GM19240 (cell line): ENCODE data around the gene CD177.
"Not testable (repeated sequence)": the region's sequence is repeated elsewhere in the genome, so short reads cannot be mapped to it uniquely, and the experiment has no call there.

Experiments used
- DNase-seq: peaks from one replicate; pipeline ENCODE4 v3.0.0; 2011; ENCODE audit warnings: low spot score; ENCODE audit not compliant: insufficient read length

The CD177 gene

DNA sequence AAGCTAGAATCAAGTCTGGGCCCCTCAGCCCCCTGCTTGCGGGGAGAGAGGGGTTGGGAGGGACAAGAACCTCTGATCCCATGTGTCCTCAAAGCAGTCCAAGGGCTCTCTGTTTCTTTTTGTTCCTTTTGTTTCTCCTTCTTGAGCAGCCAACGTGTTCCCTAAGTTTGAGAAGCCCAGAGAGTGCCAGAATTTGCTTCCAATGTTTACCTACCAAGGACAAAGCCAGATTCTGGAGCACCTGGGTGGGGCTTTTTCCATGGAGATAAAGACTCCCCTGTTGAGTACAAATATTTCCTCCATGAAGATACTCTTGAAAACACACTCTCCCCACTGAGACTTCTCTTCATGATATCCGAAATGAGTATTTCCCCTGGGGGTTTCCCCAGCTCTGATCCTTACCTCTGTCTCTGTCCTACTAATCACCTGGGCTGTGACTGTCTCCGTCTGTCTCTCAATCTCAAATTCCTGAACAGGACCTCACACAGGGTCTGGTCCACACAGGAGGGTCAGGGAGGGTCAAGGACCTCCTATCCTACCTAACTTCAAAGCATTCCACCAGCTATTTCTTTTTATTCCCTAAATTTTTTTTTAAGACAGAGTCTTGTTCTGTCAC lies 27.4 kb downstream of the CD177 start:
- DNase-seq = no peak

- DNase-seq = not testable (repeated sequence)
Observed at GRCh38 chr19:43382586-43383216, 29.2 kb downstream of the CD177 start.

GRCh38 chr19:43383254-43383653 lies 29.8 kb downstream of the CD177 start:
- not testable (repeated sequence) for DNase-seq

DNA sequence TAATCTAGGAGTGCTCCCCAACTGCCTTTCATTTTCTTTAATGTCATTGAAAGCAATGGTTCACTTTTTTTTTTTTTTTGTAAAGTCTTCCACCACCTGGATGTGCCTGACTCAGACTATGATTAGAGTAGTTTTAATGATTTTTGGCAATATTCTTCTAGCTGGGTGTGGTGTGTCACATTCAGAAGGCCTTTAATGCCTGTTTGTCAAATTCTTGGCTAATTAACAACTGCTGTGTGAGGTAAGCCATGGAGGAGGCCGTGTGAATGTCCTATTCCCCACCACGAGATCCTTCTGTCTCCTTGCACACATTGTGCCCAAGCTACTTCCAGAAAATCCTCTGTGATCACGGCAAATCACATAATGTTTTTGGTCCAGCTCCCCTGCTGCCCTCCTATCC lies 30.3 kb downstream of the CD177 start:
- not testable (repeated sequence) for DNase-seq

- not testable (repeated sequence) for DNase-seq
Observed at GRCh38 chr19:43390903-43391551, 37.5 kb downstream of the CD177 start.

- not testable (repeated sequence) for DNase-seq
Observed at GRCh38 chr19:43391552-43391935, 38.1 kb downstream of the CD177 start.

GRCh38 chr19:43393501-43393900 lies 40.0 kb downstream of the CD177 start:
- DNase-seq = not testable (repeated sequence)

DNA sequence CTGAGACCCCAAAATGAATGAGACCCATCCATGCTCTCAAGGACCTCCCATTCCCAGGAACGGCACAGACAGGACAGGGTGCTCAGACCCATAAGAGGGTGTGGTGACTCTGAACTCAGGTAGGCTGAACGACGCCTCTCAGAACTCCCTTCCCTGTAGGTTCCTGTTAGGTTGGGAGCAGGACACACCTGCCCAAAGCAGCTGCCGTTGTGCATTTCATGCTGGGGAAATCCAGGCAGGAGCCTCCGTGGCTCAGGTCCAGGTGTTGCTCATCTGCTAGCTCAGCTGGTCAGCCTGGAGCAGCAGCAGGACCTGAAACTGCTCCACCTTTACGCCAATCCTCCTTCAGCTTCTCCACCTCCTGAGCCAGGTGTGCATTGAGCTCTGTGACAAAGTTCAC lies 42.1 kb downstream of the CD177 start:
- no peak for DNase-seq

GRCh38 chr19:43406297-43406696 lies 52.8 kb downstream of the CD177 start:
- no peak for DNase-seq

DNA sequence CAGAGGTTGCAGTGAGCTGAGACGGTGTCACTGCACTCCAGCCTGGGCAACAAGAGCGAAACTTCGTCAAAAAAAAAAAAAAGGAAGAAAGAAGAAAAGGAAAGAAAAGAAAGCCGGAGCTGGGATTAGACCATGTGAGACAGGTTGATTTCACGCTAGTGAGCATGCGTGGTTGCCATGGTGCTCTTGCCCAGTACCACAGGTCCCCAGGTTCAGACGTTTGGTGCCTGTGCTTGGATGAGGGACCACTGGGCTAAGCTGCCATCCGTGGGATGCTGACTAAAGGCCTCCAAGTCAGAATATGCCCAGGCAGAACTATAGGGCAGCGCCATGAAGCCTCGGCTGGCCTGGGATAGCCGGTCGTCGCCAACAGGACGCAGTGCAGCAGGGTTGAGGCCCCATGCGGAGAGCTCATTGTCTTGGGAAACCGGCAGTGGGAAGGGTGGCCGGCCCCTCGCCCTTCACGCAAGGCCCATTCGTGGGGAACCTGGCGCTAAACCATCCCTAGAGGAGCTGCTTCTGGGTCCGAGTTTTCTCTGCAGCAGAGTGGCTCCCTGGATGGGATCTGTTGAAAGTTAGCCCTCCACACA lies 54.0 kb downstream of the CD177 start:
- no peak for DNase-seq

DNA sequence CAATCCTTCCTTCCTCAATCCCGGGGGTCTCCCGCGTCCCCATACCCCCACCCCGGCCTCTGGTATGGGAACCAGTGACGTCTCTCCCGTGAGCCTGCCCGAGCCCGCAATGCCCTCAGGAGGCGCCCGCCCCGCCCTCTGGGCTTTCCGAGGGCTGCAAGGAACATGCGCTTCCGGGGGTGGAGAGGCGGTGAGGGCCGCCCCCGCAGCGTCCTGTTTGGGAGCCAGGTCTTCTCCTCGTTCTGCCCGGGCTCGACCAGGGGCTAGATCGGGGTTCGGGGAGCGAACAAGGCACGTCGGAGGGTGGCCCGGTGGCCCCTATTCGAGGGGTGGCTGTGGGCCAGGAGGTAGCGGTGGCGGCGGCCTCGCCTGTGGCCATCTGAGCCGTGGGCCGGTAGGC lies 54.6 kb downstream of the CD177 start:
- no peak for DNase-seq

GRCh38 chr19:43409415-43409814 lies 55.9 kb downstream of the CD177 start:
- DNase-seq = no peak

- no peak for DNase-seq
Observed at GRCh38 chr19:43412441-43412840, 59.0 kb downstream of the CD177 start.
